Measurements from ENCODE around the gene CREB3L2. TPM values are rescaled to one million over a fixed set of nuclear protein-coding genes. Genes with fewer than 3 reads are reported as not detected.
A peak's percentile ranks its signal among the peaks of the same experiment; 100 is the strongest.
"Not testable (repeated sequence)": the region's sequence is repeated elsewhere in the genome, so short reads cannot be mapped to it uniquely, and the experiment has no call there.

CREB3L2 gene
- total RNA-seq, 1 donor from 2014 or later: 30.4 TPM

GRCh38 chr7:137969828-137970227 is 32.1 kb downstream of the CREB3L2 start:
- no peak for DNase-seq (ENCODE audit: low read depth in 2 of 2)

- no peak for DNase-seq (ENCODE audit: low read depth in 2 of 2)
Measured at GRCh38 chr7:137968890-137969289, 33.0 kb downstream of the CREB3L2 start.

GRCh38 chr7:137968339-137968738 is 33.5 kb downstream of the CREB3L2 start:
- not testable (repeated sequence) for DNase-seq (ENCODE audit: low read depth in 2 of 2)

- peak in 1 of 2 donors; percentile 80 for DNase-seq (ENCODE audit: low read depth in 2 of 2)
Measured at GRCh38 chr7:137967143-137968018, 34.5 kb downstream of the CREB3L2 start.

GRCh38 chr7:137966641-137967142 is 35.2 kb downstream of the CREB3L2 start:
- no peak for DNase-seq (ENCODE audit: low read depth in 2 of 2)

GRCh38 chr7:137965942-137966640 is 35.8 kb downstream of the CREB3L2 start:
- DNase-seq (ENCODE audit: low read depth in 2 of 2): no peak

GRCh38 chr7:137964824-137965545 is 36.9 kb downstream of the CREB3L2 start:
- DNase-seq (ENCODE audit: low read depth in 2 of 2): no peak

- DNase-seq (ENCODE audit: low read depth in 2 of 2): no peak
Measured at GRCh38 chr7:137962875-137963507, 38.9 kb downstream of the CREB3L2 start.

- no peak for DNase-seq (ENCODE audit: low read depth in 2 of 2)
Measured at GRCh38 chr7:137962491-137962874, 39.4 kb downstream of the CREB3L2 start.

- DNase-seq (ENCODE audit: low read depth in 2 of 2): peak in 1 of 2 donors; percentile 41
Measured at GRCh38 chr7:137961200-137962177, 40.4 kb downstream of the CREB3L2 start.

GRCh38 chr7:137960020-137960419 is 41.9 kb downstream of the CREB3L2 start:
- DNase-seq (ENCODE audit: low read depth in 2 of 2): no peak

- DNase-seq (ENCODE audit: low read depth in 2 of 2): no peak
Measured at GRCh38 chr7:137958470-137959431, 43.1 kb downstream of the CREB3L2 start.

GRCh38 chr7:137957887-137958286 is 44.0 kb downstream of the CREB3L2 start:
- DNase-seq (ENCODE audit: low read depth in 2 of 2): no peak

- no peak for DNase-seq (ENCODE audit: low read depth in 2 of 2)
Measured at GRCh38 chr7:137956591-137956990, 45.3 kb downstream of the CREB3L2 start.

GRCh38 chr7:137956183-137956582 is 45.7 kb downstream of the CREB3L2 start:
- no peak for DNase-seq (ENCODE audit: low read depth in 2 of 2)

- no peak for DNase-seq (ENCODE audit: low read depth in 2 of 2)
Measured at GRCh38 chr7:137954614-137955013, 47.3 kb downstream of the CREB3L2 start.

- peak; percentile 49 to 90 for DNase-seq (ENCODE audit: low read depth in 2 of 2)
Measured at GRCh38 chr7:137953665-137954470, 48.0 kb downstream of the CREB3L2 start.

- DNase-seq (ENCODE audit: low read depth in 2 of 2): peak in 1 of 2 donors; percentile 51
Measured at GRCh38 chr7:137953043-137953664, 48.7 kb downstream of the CREB3L2 start.
